Hepatic stellate cell (primary cell): ENCODE data around the gene WAPL.
A peak's percentile ranks its signal among the peaks of the same experiment; 100 is the strongest.

Experiments used
- DNase-seq: peaks from one replicate; pipeline ENCODE4 v3.0.0; 2011; ENCODE audit warnings: low spot score

WAPL gene

GRCh38 chr10:86523348-86523747, 1.8 kb upstream of the WAPL start:
- peak; percentile 46 for DNase-seq

GRCh38 chr10:86522510-86522855, 891 bp upstream of the WAPL start:
- peak; percentile 26 for DNase-seq

- peak; percentile 81 for DNase-seq
Measured at GRCh38 chr10:86520871-86521677, 518 bp downstream of the WAPL start.

GRCh38 chr10:86518781-86519180, 2.8 kb downstream of the WAPL start:
- DNase-seq: no peak

- DNase-seq: no peak
Measured at GRCh38 chr10:86512137-86512536, 9.5 kb downstream of the WAPL start.

- no peak for DNase-seq
Measured at GRCh38 chr10:86511027-86511865, 10.3 kb downstream of the WAPL start.

GRCh38 chr10:86509145-86509544, 12.4 kb downstream of the WAPL start:
- DNase-seq: no peak

GRCh38 chr10:86508217-86508616, 13.4 kb downstream of the WAPL start:
- no peak for DNase-seq

- DNase-seq: no peak
Measured at GRCh38 chr10:86506499-86506898, 15.1 kb downstream of the WAPL start.

GRCh38 chr10:86506062-86506461, 15.5 kb downstream of the WAPL start:
- DNase-seq: no peak

- DNase-seq: no peak
Measured at GRCh38 chr10:86504510-86504909, 17.1 kb downstream of the WAPL start.

- no peak for DNase-seq
Measured at GRCh38 chr10:86500846-86501245, 20.7 kb downstream of the WAPL start.

- no peak for DNase-seq
Measured at GRCh38 chr10:86498598-86498997, 23.0 kb downstream of the WAPL start.

GRCh38 chr10:86497621-86498020, 24.0 kb downstream of the WAPL start:
- DNase-seq: no peak

GRCh38 chr10:86489960-86490612, 31.5 kb downstream of the WAPL start:
- DNase-seq: no peak

GRCh38 chr10:86489071-86489810, 32.4 kb downstream of the WAPL start:
- no peak for DNase-seq

- DNase-seq: no peak
Measured at GRCh38 chr10:86486856-86487255, 34.7 kb downstream of the WAPL start.

- DNase-seq: no peak
Measured at GRCh38 chr10:86483664-86484063, 37.9 kb downstream of the WAPL start.

- DNase-seq: no peak
Measured at GRCh38 chr10:86481761-86482160, 39.8 kb downstream of the WAPL start.

GRCh38 chr10:86480571-86480970, 41.0 kb downstream of the WAPL start:
- no peak for DNase-seq

- no peak for DNase-seq
Measured at GRCh38 chr10:86472061-86472460, 49.5 kb downstream of the WAPL start.
